Gastrocnemius medialis (tissue), 4 donors: ENCODE results near the gene TTC12. TPM values are rescaled to one million over a fixed set of nuclear protein-coding genes. Genes with fewer than 3 reads are reported as not detected.

ENCODE experiments used
- ATAC-seq, 2 donors: fragments of 150-250 bp; one replicate each; pipeline ENCODE4 v1.9.1; 2016
- DNase-seq, 2 donors: peaks; one replicate each; pipeline ENCODE4 v3.0.0-alpha.2; 2019
- H3K27ac ChIP-seq, 4 donors: fragments of 200-600 bp; sonication (generic); 1 replicate in 1 of 4; 2 replicates in 3 of 4; pipeline ENCODE4 v1.5.1; 2016 to 2018; ENCODE audit warnings: mild to moderate bottlenecking in 2 of 4, moderate library complexity in 1 of 4
- H3K27me3 ChIP-seq, 3 donors: fragments of 200-600 bp; sonication (generic) in 2 of 3; 1 replicate in 1 of 3; 2 replicates in 2 of 3; pipeline versions ENCODE4 v1.5.1 to v1.6.0; 2016 to 2019; ENCODE audit warnings: mild to moderate bottlenecking in 1 of 3, moderate library complexity in 1 of 3
- H3K36me3 ChIP-seq, 2 donors: fragments of 200-600 bp; sonication (generic) in 1 of 2; one replicate each; pipeline ENCODE4 v1.5.1; 2017 to 2018
- H3K4me1 ChIP-seq, 2 donors: fragments of 200-600 bp; sonication (generic) in 1 of 2; one replicate each; pipeline ENCODE4 v1.5.1; 2016 to 2017; ENCODE audit warnings: mild to moderate bottlenecking in 2 of 2
- H3K4me3 ChIP-seq, 4 donors: fragments of 200-600 bp; sonication (generic) in 3 of 4; 1 replicate in 1 of 4; 2 replicates in 3 of 4; pipeline ENCODE4 v1.5.1; 2016 to 2019; ENCODE audit warnings: mild to moderate bottlenecking in 2 of 4
- H3K9me3 ChIP-seq, 3 donors: fragments of 200-600 bp; sonication (generic) in 2 of 3; 1 replicate in 1 of 3; 2 replicates in 2 of 3; pipeline ENCODE4 v1.5.1; 2016 to 2019
- CTCF ChIP-seq, 5 experiments: fragments of 450-650 bp in 3 of 5; fragments of 200-600 bp in 2 of 5; sonication (generic) in 2 of 5; IDR thresholded peaks in 4 of 5; conservative IDR thresholded peaks in 1 of 5; 1 replicate in 4 of 5; 2 replicates in 1 of 5; pipeline ENCODE4 v1.5.1; 2016 to 2019; ENCODE audit warnings: antibody characterized with exemption in 5 of 5, mild to moderate bottlenecking in 3 of 5, moderate library complexity in 3 of 5
- POLR2A ChIP-seq, 2 donors: fragments of 450-650 bp; IDR thresholded peaks; one replicate each; pipeline ENCODE4 v1.6.1; 2017; ENCODE audit warnings: antibody characterized with exemption in 2 of 2, mild to moderate bottlenecking in 2 of 2, moderate library complexity in 2 of 2
- in situ Hi-C, 4 donors: fragments of 200-750 bp; cut with MboI; loops; one replicate each; pipeline versions ENCODE4 v1.15.0 to v1.8.0; 2017; ENCODE audit warnings: low sequenced_read_pairs in 4 of 4
- intact Hi-C: fragments of 100-400 bp; cut with DNase I; formaldehyde crosslinking; loops from one replicate; pipeline ENCODE4 v1.15.1; 2023; ENCODE audit warnings: low total_unique reads
- total RNA-seq, 4 donors: library from RNA; depleted of rRNA; stranded (reverse); fragments of >200 nt; gene quantifications; one replicate each; pipeline versions ENCODE4 v1.1.0 to v1.2.3, GENCODE V29; 2016

Gene TTC12
- total RNA-seq, 4 donors from 2014 or later: 3.5 to 22.5 (median 5.2) TPM

GRCh38 chr11:113370634-113371033 is 56.3 kb downstream of the TTC12 start:
- Histone ChIP-seq H3K9me3 (no peaks in the 10 kb centered on the region), H3K4me1 (no peaks in the 10 kb centered on the region), H3K27ac (no peak overlapping the region), H3K36me3 (peaks cover 0 to 16% of the 10 kb centered on the region in 2 donors), H3K27me3 (no peaks in the 10 kb centered on the region), H3K4me3 (no peak overlapping the region)
- DNase-seq: no peak
- ATAC-seq: no peak
- intact Hi-C loops: no loop called here
- no peak for TF ChIP-seq POLR2A (IDR thresholded peaks at IDR 0.05)
- no peak for TF ChIP-seq CTCF (IDR thresholded peaks at IDR 0.05 in 4 of 5, conservative IDR thresholded peaks at IDR 0.05 in 1 of 5)
- in situ Hi-C loops: no loop called here

GRCh38 chr11:113372309-113372708 is 57.9 kb downstream of the TTC12 start:
- in situ Hi-C loops: no loop called here
- intact Hi-C loops: no loop called here
- H3K36me3 ChIP-seq: peaks cover 0 to 4% of the 10 kb centered on the region in 2 donors
- ATAC-seq (no peak), DNase-seq (no peak)
- H3K27me3 ChIP-seq: no peaks in the 10 kb centered on the region
- H3K4me1 ChIP-seq: no peaks in the 10 kb centered on the region
- TF ChIP-seq CTCF (IDR thresholded peaks at IDR 0.05 in 4 of 5, conservative IDR thresholded peaks at IDR 0.05 in 1 of 5): no peak
- no peak for TF ChIP-seq POLR2A (IDR thresholded peaks at IDR 0.05)
- H3K4me3 ChIP-seq: no peak overlapping the region
- H3K27ac ChIP-seq: no peak overlapping the region
- H3K9me3 ChIP-seq: no peaks in the 10 kb centered on the region

- no peak for TF ChIP-seq CTCF (IDR thresholded peaks at IDR 0.05 in 4 of 5, conservative IDR thresholded peaks at IDR 0.05 in 1 of 5)
- no peak for TF ChIP-seq POLR2A (IDR thresholded peaks at IDR 0.05)
These were observed 58.9 kb downstream of the TTC12 start for GRCh38 chr11:113373306-113373705.

GRCh38 chr11:113373981-113374560 is 59.7 kb downstream of the TTC12 start:
- no peaks in the 10 kb centered on the region for H3K27me3 ChIP-seq
- no peaks in the 10 kb centered on the region for H3K36me3 ChIP-seq
- DNase-seq: no peak
- ATAC-seq: no peak
- in situ Hi-C loops (no loop called here), intact Hi-C loops (no loop called here)
- no peak overlapping the region for H3K27ac ChIP-seq
- H3K4me3 ChIP-seq: no peak overlapping the region
- H3K9me3 ChIP-seq: no peaks in the 10 kb centered on the region
- no peaks in the 10 kb centered on the region for H3K4me1 ChIP-seq
- TF ChIP-seq CTCF (IDR thresholded peaks at IDR 0.05 in 4 of 5, conservative IDR thresholded peaks at IDR 0.05 in 1 of 5): no peak
- no peak for TF ChIP-seq POLR2A (IDR thresholded peaks at IDR 0.05)

More at GRCh38 chr11:113373306-113373705, 58.9 kb downstream of the TTC12 start:
- Histone ChIP-seq H3K9me3 (no peaks in the 10 kb centered on the region), H3K36me3 (no peaks in the 10 kb centered on the region), H3K4me3 (no peak overlapping the region), H3K27me3 (no peaks in the 10 kb centered on the region), H3K27ac (no peak overlapping the region), H3K4me1 (no peaks in the 10 kb centered on the region)
- DNase-seq (no peak), ATAC-seq (peak in 1 of 2 donors; percentile 44)
- in situ Hi-C loops: no loop called here
- intact Hi-C loops: no loop called here

GRCh38 chr11:113375402-113375801 is 61.0 kb downstream of the TTC12 start:
- TF ChIP-seq CTCF (IDR thresholded peaks at IDR 0.05 in 4 of 5, conservative IDR thresholded peaks at IDR 0.05 in 1 of 5) (no peak), POLR2A (IDR thresholded peaks at IDR 0.05) (no peak)
- no peak for DNase-seq
- in situ Hi-C loops: no loop called here

More at GRCh38 chr11:113375402-113375801, 61.0 kb downstream of the TTC12 start:
- Histone ChIP-seq H3K9me3 (no peaks in the 10 kb centered on the region), H3K36me3 (no peaks in the 10 kb centered on the region), H3K4me1 (no peaks in the 10 kb centered on the region), H3K27ac (no peak overlapping the region), H3K27me3 (no peaks in the 10 kb centered on the region), H3K4me3 (no peak overlapping the region)
- intact Hi-C loops: no loop called here
- no peak for ATAC-seq
